ENCODE data around the gene EEF1A1.
"Not testable (repeated sequence)": the region's sequence is repeated elsewhere in the genome, so short reads cannot be mapped to it uniquely, and the experiment has no call there.

Gene EEF1A1

GRCh38 chr6:73537677-73538076 is 16.8 kb upstream of the EEF1A1 start:
- no peak for DNase-seq (ENCODE audit: low spot score)

GRCh38 chr6:73534628-73535027 is 13.8 kb upstream of the EEF1A1 start:
- no peak for DNase-seq (ENCODE audit: low spot score)

- no peak for DNase-seq (ENCODE audit: low spot score)
These were observed 11.5 kb upstream of the EEF1A1 start for GRCh38 chr6:73532293-73532692.

GRCh38 chr6:73528897-73529296 is 8.1 kb upstream of the EEF1A1 start:
- no peak for DNase-seq (ENCODE audit: low spot score)

- no peak for DNase-seq (ENCODE audit: low spot score)
These were observed 4.9 kb upstream of the EEF1A1 start for GRCh38 chr6:73525546-73526330.

GRCh38 chr6:73523434-73524123 is 2.7 kb upstream of the EEF1A1 start:
- DNase-seq (ENCODE audit: low spot score): peak; percentile 88

- peak; percentile 87 for DNase-seq (ENCODE audit: low spot score)
These were observed 636 bp upstream of the EEF1A1 start for GRCh38 chr6:73521351-73521985.

- peak; percentile 88 for DNase-seq (ENCODE audit: low spot score)
These were observed 725 bp downstream of the EEF1A1 start for GRCh38 chr6:73519926-73520687.

GRCh38 chr6:73518982-73519881 is 1.6 kb downstream of the EEF1A1 start:
- DNase-seq (ENCODE audit: low spot score): not testable (repeated sequence)

GRCh38 chr6:73518100-73518981 is 2.5 kb downstream of the EEF1A1 start:
- not testable (repeated sequence) for DNase-seq (ENCODE audit: low spot score)

GRCh38 chr6:73516514-73517489 is 4.0 kb downstream of the EEF1A1 start:
- DNase-seq (ENCODE audit: low spot score): peak; percentile 72

GRCh38 chr6:73515204-73515655 is 5.6 kb downstream of the EEF1A1 start:
- peak; percentile 49 for DNase-seq (ENCODE audit: low spot score)

GRCh38 chr6:73514746-73515110 is 6.1 kb downstream of the EEF1A1 start:
- no peak for DNase-seq (ENCODE audit: low spot score)

GRCh38 chr6:73513496-73513854 is 7.4 kb downstream of the EEF1A1 start:
- DNase-seq (ENCODE audit: low spot score): peak; percentile 23

- no peak for DNase-seq (ENCODE audit: low spot score)
These were observed 9.0 kb downstream of the EEF1A1 start for GRCh38 chr6:73511796-73512195.

GRCh38 chr6:73509851-73510250 is 11.0 kb downstream of the EEF1A1 start:
- no peak for DNase-seq (ENCODE audit: low spot score)

GRCh38 chr6:73508776-73509175 is 12.1 kb downstream of the EEF1A1 start:
- DNase-seq (ENCODE audit: low spot score): no peak

GRCh38 chr6:73506246-73506645 is 14.6 kb downstream of the EEF1A1 start:
- no peak for DNase-seq (ENCODE audit: low spot score)

- not testable (repeated sequence) for DNase-seq (ENCODE audit: low spot score)
These were observed 15.1 kb downstream of the EEF1A1 start for GRCh38 chr6:73505705-73506104.

All from RKO (cell line).